ENCODE measurements around the gene CRKL. TPM values are rescaled to one million over a fixed set of nuclear protein-coding genes. Genes with fewer than 3 reads are reported as not detected.

CRKL gene
- total and polyA plus RNA-seq, 2 donors (not counting 1 experiment from before 2014, with no cell fraction given): 17.1 to 76.7 TPM

DNA sequence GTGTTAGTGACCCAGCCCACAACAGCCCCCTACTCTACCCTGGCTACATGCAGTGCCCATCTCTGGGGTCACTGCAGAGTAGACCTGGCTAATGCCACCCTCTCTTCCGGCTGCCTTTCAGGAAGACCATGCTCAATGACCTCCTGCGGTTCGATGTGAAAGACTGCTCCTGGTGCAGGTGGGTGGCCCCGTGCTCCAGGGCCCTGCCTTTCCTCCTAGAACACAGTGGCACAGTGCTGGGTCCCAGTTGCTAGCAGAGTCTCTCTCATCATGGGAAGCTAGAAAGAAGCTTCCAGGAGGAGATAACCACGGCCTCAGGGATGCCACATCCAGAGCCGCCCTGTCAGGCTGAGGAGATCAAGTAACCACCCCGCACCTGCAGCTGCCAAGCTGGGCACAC lies 68.5 kb downstream of the CRKL start:
- CTCF ChIA-PET: no interaction called here
- ATAC-seq (ENCODE audit: low read depth): no peak

GRCh38 chr22:20986365-20986764 lies 69.2 kb downstream of the CRKL start:
- Histone ChIP-seq H3K4me3 (ENCODE audit: control extremely low read depth in 1 of 5, extremely low read depth in 1 of 5, insufficient read depth in 1 of 5, low read depth in 2 of 5, low read length in 4 of 5) (no peak overlapping the region), H2AFZ (ENCODE audit: insufficient read depth, low read depth, low read length, poor library complexity, severe bottlenecking) (no peak overlapping the region), H4K20me1 (ENCODE audit: control insufficient read depth, insufficient read depth, low read length, poor library complexity, severe bottlenecking) (no peaks in the 10 kb centered on the region), H3K4me1 (ENCODE audit: control insufficient read depth in 2 of 2, insufficient read depth in 2 of 2, low read length in 2 of 2) (peaks cover 9 to 12% of the 10 kb centered on the region in 2 donors), H3K36me3 (replicated peaks in 1 of 2; ENCODE audit: control extremely low read depth in 1 of 2, control insufficient read depth in 1 of 2, extremely low read depth in 1 of 2, insufficient read depth in 2 of 2, low read length in 1 of 2) (peaks cover 0 to 9% of the 10 kb centered on the region in 2 experiments), H3K79me2 (ENCODE audit: control insufficient read depth, insufficient read depth, low read length) (peaks cover 10% of the 10 kb centered on the region), H3K27me3 (replicated peaks in 1 of 4; ENCODE audit: control extremely low read depth in 1 of 4, control insufficient read depth in 3 of 4, insufficient read depth in 4 of 4, low read length in 3 of 4) (no peaks in the 10 kb centered on the region), H3K4me2 (replicated peaks; ENCODE audit: low read depth, low read length, poor library complexity, severe bottlenecking) (no peak overlapping the region), H3K9ac (ENCODE audit: low read length) (no peak overlapping the region), H3K9me3 (ENCODE audit: control extremely low read depth in 1 of 3, control insufficient read depth in 2 of 3, insufficient read depth in 1 of 3, low read length in 2 of 3) (no peaks in the 10 kb centered on the region), H3K27ac (ENCODE audit: low read length in 2 of 2) (no peak overlapping the region)
- Mint-ChIP-seq H3K9me3 (ENCODE audit: insufficient read depth) (no peaks in the 10 kb centered on the region), H3K27ac (no peak overlapping the region), H3K27me3 (no peaks in the 10 kb centered on the region), H3K4me3 (no peak overlapping the region), H3K4me1 (peaks cover 16% of the 10 kb centered on the region)
- ATAC-seq (ENCODE audit: low read depth) (no peak), DNase-seq (no peak)
- ChIA-PET POLR2A (no interaction called here), CTCF (interaction anchor here (1.2 kb wide), 1 partner anchor 32 kb away, joined by 3 read pairs; no protein-coding TSS in a partner anchor)
- WGBS (ENCODE audit: insufficient coverage): 89% methylated on average over 1 of the region's 1 CpG
- TF ChIP-seq CTCF (IDR thresholded peaks at IDR 0.05) (no peak), EZH2 (IDR thresholded peaks at IDR 0.05; ENCODE audit: borderline replicate concordance, insufficient read depth, low read depth, low read length, poor library complexity, severe bottlenecking) (no peak)
- intact Hi-C loops (cut with micrococcal nuclease): loop anchor here (10.0 kb wide), 1 partner anchor 58 kb away; the partner anchor contains the start of gene LRRC74B

More for the DNA sequence above, 68.5 kb downstream of the CRKL start:
- Histone ChIP-seq H3K4me3 (ENCODE audit: control extremely low read depth in 1 of 5, extremely low read depth in 1 of 5, insufficient read depth in 1 of 5, low read depth in 2 of 5, low read length in 4 of 5) (no peak overlapping the region), H3K4me2 (replicated peaks; ENCODE audit: low read depth, low read length, poor library complexity, severe bottlenecking) (no peak overlapping the region), H3K27me3 (replicated peaks in 1 of 4; ENCODE audit: control extremely low read depth in 1 of 4, control insufficient read depth in 3 of 4, insufficient read depth in 4 of 4, low read length in 3 of 4) (no peaks in the 10 kb centered on the region), H2AFZ (ENCODE audit: insufficient read depth, low read depth, low read length, poor library complexity, severe bottlenecking) (no peak overlapping the region), H3K9ac (ENCODE audit: low read length) (no peak overlapping the region), H3K36me3 (replicated peaks in 1 of 2; ENCODE audit: control extremely low read depth in 1 of 2, control insufficient read depth in 1 of 2, extremely low read depth in 1 of 2, insufficient read depth in 2 of 2, low read length in 1 of 2) (peaks cover 0 to 9% of the 10 kb centered on the region in 2 experiments), H3K9me3 (ENCODE audit: control extremely low read depth in 1 of 3, control insufficient read depth in 2 of 3, insufficient read depth in 1 of 3, low read length in 2 of 3) (no peaks in the 10 kb centered on the region), H4K20me1 (ENCODE audit: control insufficient read depth, insufficient read depth, low read length, poor library complexity, severe bottlenecking) (no peaks in the 10 kb centered on the region), H3K4me1 (ENCODE audit: control insufficient read depth in 2 of 2, insufficient read depth in 2 of 2, low read length in 2 of 2) (peaks cover 15 to 18% of the 10 kb centered on the region in 2 donors), H3K27ac (ENCODE audit: low read length in 2 of 2) (no peak overlapping the region), H3K79me2 (ENCODE audit: control insufficient read depth, insufficient read depth, low read length) (peaks cover 13% of the 10 kb centered on the region)
- no peak overlapping the region for H3K4me3 Mint-ChIP-seq
- no peak for DNase-seq
- H3K4me1 Mint-ChIP-seq: peaks cover 23% of the 10 kb centered on the region
- 93% methylated on average over 6 of the region's 7 CpGs for WGBS (ENCODE audit: insufficient coverage)
- no peaks in the 10 kb centered on the region for H3K27me3 Mint-ChIP-seq
- H3K27ac Mint-ChIP-seq: no peak overlapping the region
- no peak for TF ChIP-seq EZH2 (IDR thresholded peaks at IDR 0.05; ENCODE audit: borderline replicate concordance, insufficient read depth, low read depth, low read length, poor library complexity, severe bottlenecking)
- no peak for TF ChIP-seq CTCF (IDR thresholded peaks at IDR 0.05)
- no peaks in the 10 kb centered on the region for H3K9me3 Mint-ChIP-seq (ENCODE audit: insufficient read depth)
- intact Hi-C loops (cut with micrococcal nuclease): loop anchor here (10.0 kb wide), 1 partner anchor 59 kb away; the partner anchor contains the start of gene LRRC74B
- POLR2A ChIA-PET: no interaction called here
